Raji (cell line): ENCODE data around the gene KLHDC9.
A peak's percentile ranks its signal among the peaks of the same experiment; 100 is the strongest.

ENCODE experiments used
- POLR2A ChIP-seq: IDR thresholded peaks from 2 replicates; pipeline ENCODE4 v1.6.1; 2011; ENCODE audit warnings: low read depth, low read length, control low read depth; ENCODE audit not compliant: insufficient read depth

KLHDC9 gene

DNA sequence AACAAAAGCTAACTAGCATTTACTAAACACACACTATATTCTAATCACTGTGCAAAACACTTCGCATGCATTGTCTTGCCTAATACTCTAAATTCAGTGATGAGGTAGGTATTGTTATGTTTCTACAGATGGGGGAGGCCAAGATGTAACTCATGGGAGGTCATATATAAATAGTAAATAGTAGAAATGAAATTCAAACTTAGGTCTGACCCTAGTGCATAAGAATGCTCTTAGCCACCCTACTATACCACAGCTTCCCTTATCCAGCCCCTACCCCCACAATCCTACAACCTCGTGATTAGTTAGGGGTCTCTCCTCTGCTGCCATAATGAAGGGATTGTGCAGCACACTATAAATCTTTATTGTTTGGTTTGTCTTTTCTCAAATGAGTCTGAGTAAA is 16.4 kb downstream of the KLHDC9 start:
- TF ChIP-seq POLR2A = no peak

DNA sequence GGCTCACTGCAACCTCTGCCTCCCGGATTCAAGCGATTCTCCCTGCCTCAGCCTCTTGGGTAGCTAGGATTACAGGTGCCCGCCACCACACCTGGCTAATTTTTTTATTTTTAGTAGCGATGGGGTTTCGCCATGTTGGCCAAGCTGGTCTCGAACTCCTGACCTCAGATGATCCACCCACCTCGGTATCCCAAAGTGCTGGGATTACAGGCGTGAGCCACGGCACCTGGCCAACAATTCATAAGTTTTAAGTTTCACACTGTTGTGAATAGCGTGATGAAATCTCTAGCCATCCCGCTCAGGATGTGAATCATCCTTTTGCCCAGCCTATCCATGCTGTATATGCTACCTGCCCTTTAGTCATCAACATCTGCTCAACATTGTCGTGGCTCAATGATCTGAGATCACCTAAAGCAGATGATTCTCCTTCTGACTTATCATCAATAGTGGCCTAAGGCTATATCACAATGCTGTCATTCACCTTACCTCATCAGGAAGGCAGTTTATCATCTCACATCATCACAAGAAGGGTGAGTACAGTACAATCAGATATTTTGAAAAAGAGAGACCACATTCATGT is 17.1 kb downstream of the KLHDC9 start:
- no peak for TF ChIP-seq POLR2A

DNA sequence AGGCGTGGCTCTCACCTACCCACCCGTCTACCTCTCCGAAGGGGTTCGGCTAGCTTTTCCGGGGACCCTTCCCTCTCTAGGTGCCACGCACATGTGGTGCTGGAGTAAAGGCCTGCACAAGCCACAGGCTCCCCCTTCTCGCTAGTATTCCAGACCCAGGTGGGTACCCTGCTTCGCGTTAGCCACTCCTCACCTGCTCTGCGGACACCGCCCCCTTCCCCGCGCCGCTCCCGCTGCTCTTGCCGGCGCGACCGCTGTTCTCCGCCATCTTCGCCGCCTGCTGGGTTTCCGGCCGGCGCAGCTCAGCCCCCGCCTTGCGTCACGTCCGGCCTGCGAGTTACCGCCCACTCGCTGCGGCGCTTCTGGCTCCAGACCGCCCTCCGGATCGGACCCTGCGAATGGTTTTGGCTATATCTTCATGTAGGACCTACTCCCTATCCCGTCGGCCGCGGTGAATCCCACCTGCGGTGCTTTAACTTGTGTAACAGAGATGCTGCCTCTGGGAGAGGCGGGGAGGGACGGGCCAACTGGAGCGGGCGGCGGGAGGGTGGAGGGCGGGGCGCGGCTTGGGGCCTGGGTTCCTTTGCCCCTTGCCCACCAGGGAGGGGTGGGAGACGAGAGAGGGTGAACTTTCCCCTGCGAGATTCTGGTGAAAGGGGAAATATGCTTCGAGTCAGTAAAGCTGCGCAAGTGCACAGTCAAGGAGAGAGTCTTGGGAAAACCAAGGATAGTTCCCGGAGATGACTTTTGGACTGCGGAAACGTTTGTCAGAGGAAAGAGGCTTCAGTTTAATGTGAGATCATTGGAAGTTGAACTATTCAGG is 19.8 kb downstream of the KLHDC9 start, which contains the start of the genes NIT1 and PFDN2:
TSS of gene NIT1 (plus strand) at position 347 of the 823 bp plus-strand sequence. CDS start at position 419, 72 bp downstream.
TSS of gene PFDN2 (minus strand) at position 279 of the 823 bp plus-strand sequence. CDS start at position 268, 11 bp downstream.
- peak; percentile 95 for TF ChIP-seq POLR2A

DNA sequence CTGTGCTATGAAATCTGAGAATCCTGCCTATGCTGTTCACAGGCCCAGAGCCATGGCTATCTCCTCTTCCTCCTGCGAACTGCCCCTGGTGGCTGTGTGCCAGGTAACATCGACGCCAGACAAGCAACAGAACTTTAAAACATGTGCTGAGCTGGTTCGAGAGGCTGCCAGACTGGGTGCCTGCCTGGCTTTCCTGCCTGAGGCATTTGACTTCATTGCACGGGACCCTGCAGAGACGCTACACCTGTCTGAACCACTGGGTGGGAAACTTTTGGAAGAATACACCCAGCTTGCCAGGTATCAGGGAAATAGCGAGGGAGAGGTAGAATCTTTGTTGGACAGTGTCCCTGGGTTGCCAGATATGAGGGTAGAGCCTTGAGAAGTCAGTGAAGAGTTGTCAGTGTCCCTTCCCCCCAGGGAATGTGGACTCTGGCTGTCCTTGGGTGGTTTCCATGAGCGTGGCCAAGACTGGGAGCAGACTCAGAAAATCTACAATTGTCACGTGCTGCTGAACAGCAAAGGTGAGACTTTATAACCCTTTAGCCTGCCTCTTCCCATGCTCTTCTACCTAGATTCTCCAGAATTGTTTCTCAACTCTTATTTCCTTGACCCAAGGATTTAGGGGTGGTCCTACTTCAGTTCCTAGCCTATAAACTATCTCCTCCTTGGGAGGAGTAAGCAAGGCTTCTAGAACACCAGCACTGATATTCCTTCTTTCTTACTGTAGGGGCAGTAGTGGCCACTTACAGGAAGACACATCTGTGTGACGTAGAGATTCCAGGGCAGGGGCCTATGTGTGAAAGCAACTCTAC is 21.1 kb downstream of the KLHDC9 start:
- TF ChIP-seq POLR2A = no peak

DNA sequence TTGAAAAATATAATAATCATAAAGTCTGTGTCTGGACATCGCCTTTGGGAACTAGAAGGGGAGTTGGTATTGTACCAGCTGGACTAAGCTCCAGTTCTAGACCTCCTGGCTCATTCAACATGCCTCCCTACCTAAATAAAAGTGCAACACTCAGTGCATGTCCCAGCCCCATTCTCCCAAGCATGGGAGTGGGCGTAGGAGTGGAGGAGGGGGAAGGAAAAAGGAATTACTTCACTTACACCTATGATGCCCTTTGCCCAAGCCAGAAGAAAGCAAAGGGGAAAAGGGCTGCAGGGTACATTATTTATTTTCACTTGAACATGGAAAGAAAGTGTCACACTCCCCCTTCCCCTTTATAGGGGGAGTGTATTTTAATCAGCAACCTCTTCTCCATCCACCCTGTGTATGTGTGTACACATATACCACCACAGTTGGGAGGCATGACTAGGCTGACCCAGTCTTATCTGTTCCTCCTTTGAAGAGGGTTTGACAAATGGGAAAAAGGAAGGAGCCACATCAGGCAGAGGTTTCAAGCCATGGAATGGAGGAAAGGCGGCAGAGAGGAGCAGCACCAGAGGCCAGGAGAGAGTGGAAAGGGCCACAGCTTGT is 23.0 kb downstream of the KLHDC9 start:
- TF ChIP-seq POLR2A = no peak

DNA sequence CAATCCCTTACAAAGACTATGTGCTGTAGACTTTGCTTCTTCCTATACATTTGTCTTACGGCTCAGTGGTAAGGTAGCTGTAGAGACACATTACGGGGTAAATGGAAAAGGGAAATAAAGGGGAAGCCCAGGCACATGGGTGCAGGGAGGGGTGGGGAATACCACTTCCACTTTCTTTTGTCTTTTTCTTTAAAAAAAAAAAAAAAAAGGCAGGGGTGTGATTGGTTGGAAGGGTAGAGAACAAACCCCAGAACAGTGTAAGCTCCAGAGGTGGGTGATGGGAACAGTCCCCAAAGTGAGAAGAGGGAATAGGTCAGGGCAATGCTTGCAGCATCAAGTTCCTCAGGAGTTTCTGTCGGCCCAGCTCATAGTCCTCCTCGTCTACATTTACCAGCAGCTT is 23.7 kb downstream of the KLHDC9 start:
- no peak for TF ChIP-seq POLR2A

DNA sequence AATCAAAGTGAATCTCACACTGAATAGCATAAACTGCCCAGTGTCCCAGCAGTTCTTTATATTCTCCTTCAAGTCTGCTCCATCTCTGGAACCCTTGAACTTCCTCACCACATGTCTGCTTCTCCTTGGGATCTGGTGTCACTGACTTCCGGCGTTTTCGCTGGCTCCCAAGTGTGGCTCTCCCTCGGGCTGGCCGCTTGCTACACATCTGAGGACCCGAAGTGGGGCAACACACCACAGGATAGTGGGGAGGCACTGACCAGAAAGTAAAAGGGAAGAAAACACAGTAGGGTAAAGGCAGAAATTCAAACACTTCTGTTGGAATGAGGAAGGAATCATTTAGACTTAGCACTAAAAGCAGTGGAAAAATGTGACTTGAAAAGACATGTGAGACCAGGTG is 24.8 kb downstream of the KLHDC9 start:
- no peak for TF ChIP-seq POLR2A

DNA sequence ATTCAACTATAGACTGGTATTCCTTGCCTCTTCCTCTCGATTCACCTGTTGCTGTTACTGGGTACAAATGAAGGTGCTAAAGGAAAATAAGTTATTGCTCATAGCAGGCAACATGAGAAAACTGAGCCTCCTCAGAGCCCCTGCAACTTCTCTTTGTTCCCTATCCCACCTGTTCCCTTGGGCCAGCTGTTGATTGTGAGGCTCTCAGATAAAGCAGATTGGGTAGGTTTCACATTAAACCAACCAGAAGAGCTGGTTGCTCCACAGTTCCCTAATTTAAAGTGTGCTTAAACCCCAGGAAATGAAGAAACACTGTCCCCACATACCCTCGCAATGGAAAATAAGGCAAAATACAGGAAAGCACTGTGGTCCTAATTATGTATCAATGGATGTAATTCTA is 29.5 kb downstream of the KLHDC9 start:
- TF ChIP-seq POLR2A = no peak

DNA sequence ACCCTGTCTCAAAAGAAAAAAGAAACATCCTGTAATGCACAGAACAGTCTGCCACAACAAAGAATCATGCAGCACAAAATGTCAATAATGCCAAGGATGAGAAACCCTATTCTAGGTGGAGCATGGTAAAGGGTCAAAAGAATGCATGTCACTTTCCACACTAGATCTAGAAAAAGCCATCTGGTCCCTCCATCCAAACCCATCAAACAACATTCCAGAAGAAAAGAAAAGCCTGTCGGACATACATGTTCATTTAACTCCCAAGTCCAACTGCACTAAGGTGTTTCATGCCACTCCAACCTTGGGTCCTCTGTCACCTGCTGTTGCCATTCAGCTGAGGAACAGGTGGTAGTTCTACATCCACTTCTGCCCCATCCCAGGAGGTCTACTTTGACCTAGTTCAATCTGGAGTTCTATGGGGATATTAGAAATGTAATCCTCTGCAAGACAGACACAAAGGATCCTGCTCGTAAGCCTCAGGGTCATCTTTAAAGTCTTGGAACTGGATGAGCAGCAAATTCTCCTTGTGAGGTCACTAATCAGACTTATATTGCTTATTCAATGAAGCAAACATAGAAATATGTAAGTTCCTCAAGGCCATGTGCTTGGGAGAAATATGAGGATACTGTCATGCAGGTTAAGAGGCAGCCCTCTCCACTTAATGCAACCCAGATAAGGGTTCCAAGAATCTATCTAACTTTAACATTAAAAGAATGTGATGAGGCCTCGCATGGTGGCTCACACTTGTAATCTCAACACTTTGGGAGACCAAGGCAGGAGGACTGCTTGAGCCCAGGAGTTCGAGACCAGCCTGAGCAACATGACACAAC is 30.6 kb downstream of the KLHDC9 start:
- no peak for TF ChIP-seq POLR2A

DNA sequence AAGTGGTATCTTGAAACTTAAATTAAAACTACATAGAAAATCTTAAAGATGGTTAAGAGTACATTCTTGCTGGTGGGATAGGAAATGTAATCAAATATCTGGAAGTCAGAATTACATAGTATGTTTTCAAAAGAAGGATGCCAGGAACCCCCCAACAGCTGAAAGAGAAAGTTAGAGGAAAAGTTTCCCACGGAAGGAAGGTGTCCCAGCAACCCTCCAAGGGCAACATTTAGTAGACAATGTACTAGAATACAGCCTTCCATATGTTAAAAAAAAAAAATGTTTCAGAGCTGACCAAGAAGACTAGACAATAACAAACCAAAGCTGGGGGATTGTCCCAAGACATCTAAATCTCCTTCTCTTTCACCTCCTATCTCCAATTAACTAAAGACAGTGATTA is 32.1 kb downstream of the KLHDC9 start:
- no peak for TF ChIP-seq POLR2A

DNA sequence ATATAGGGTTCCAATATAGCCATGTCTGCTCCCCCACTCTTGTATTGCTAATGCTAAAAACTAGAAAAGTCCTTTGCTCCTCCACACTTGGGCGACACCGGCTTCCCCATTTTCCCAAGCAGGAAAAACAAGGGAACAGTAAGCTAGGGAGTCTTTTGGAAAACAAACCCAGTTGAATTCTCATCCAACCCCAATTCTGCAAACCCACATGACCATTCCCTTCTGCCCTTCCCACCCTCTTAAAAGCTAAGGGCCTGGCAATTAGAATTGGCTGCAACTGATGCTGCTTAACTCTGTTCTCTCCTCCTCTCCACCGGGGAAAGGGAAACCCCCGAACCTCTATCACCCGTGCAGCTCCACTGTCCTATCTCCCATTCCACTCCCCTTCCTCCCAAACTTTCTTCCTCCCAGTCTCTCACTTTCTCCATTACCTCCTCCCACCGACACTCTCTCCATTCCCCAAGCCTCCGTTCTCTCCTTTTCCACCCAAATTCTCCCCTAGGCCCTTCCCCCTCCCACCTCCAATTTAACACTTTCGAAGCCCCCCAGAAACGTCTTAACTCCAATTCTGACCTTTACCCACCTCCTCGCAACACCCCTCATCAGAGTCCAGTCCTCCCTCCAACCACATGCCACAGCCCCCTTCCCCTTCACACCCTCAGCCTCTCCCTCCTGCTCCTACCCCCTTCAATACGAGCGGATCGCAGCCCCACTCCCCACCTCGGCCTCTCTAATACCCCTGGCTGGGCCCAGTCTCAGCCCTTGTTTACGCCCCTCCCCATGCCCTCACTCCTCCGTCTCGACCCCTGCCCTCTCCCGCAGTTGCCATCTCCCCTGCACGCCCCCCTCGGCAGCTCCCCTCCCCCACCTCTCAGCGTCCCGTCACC is 33.6 kb downstream of the KLHDC9 start:
- TF ChIP-seq POLR2A = no peak

DNA sequence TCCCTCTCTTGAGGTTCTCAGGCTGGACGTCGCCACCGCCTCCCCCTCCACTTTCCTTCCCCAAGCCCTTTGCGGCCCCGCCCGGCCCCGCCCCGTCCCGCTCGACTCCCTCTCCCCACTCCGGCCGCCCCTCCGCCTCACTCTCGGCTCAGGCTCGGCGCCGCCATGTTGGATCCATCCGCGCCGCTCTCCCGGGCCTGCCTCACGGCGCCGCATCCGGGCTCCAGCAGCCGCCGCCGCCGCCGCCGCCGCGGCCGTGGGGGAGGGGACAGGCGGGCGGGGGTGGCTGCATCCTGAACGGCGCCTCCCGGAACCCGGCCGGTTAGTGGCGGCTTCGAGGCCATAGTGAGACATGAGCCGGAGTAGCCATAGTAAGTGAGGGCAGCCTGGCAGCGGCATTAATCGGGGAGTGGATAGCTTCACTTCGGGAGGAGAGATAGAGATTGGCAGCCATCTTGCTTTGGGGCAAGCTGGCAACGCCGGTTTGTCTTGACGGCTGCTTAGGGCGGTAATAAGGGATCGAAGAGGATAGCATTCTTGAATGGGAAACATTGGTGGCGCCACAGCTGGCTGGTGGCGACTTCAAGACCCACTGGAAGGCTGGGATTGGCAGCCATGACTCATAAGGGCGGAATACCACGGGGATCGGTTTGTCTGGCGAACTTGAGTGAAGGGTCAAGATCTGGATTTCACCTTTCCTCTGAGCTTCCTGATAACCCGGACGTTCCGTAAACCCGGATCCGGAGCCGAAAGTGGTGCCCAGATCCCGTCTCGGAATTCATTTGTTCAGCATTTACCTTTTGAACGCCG is 34.5 kb downstream of the KLHDC9 start, which contains the start of gene DEDD:
TSS of gene DEDD (minus strand) at position 258 of the 810 bp plus-strand sequence. CDS start 8,205 bp downstream, outside the sequence.
- TF ChIP-seq POLR2A = peak; percentile 41

DNA sequence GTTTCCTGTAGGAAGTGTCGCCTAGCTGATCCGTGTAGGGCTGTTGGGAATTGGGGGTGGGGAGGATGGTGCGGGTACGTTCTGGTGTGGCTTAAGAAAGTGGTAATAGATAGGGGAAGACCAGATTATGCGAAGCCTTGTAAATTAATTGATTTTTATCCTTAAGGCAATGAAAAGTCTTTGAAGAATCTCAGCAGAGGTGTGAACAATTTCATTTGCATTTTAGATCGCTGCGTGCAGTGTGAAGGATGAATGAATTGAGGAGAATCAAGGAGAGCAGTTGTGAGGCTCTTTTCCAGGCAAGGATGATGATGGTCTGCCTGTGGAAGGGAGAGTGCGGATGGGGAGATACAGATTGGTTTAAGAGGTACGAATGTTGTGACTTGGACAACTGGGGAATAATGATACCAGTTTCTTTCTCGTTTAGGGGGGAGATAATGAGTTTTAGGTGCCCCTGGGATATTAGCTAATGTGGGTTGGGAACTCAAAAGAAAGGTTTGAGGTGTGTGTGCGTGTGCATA is 35.1 kb downstream of the KLHDC9 start:
- no peak for TF ChIP-seq POLR2A

DNA sequence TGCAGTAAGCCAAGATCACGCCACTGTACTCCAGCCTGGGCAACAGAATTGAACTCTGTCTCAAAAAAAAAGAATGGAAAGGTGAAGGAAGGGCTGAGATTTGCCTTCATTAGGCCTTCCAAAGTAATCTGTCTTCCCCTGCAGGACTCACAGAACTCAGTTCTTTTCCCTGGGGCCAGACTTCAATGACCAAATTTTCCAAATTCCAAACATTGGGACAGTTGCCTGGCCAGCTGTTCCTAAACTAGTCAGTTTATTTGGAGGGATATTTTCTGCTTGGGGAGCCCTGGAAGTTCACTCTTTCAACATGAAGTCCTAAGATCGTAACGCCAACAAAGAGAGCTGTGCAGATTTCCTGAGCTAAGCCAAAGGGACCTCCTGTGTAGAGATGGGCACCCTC is 39.7 kb downstream of the KLHDC9 start:
- no peak for TF ChIP-seq POLR2A
